GM12864 (cell line): ENCODE data around the gene EDAR.

ENCODE experiments used
- DNase-seq: peaks from one replicate; pipeline ENCODE4 v3.0.0-alpha.2; 2011; ENCODE audit warnings: low read depth
- H3K4me3 ChIP-seq: 2 replicates; pipeline ENCODE4 v1.5.1; 2011; ENCODE audit warnings: mild to moderate bottlenecking, low read depth, low read length, control low read depth
- CTCF ChIP-seq: IDR thresholded peaks from 2 replicates; pipeline ENCODE4 v1.5.1; 2011; ENCODE audit warnings: low read depth, mild to moderate bottlenecking, moderate library complexity, low read length, control low read depth, inconsistent platforms; ENCODE audit errors: missing control alignments

The EDAR gene

GRCh38 chr2:108936866-108937265 lies 52.2 kb downstream of the EDAR start:
- TF ChIP-seq CTCF: no peak
- DNase-seq: no peak
- H3K4me3 ChIP-seq: no peak overlapping the region

- no peak for TF ChIP-seq CTCF
- no peak for DNase-seq
- H3K4me3 ChIP-seq: no peak overlapping the region
Observed at GRCh38 chr2:108936076-108936864, 52.8 kb downstream of the EDAR start.

GRCh38 chr2:108935271-108935741 lies 53.7 kb downstream of the EDAR start:
- DNase-seq: no peak
- H3K4me3 ChIP-seq: no peak overlapping the region
- TF ChIP-seq CTCF: no peak

GRCh38 chr2:108934583-108935245 lies 54.3 kb downstream of the EDAR start:
- DNase-seq: no peak
- TF ChIP-seq CTCF: no peak
- H3K4me3 ChIP-seq: no peak overlapping the region

GRCh38 chr2:108934151-108934550 lies 54.9 kb downstream of the EDAR start:
- no peak for DNase-seq
- no peak overlapping the region for H3K4me3 ChIP-seq
- TF ChIP-seq CTCF: no peak

GRCh38 chr2:108933691-108934117 lies 55.3 kb downstream of the EDAR start:
- DNase-seq: no peak
- no peak overlapping the region for H3K4me3 ChIP-seq
- no peak for TF ChIP-seq CTCF
